CD8-positive, alpha-beta memory T cell (primary cell): Measurements from ENCODE around the gene SYNE1. TPM values are rescaled to one million over a fixed set of nuclear protein-coding genes. Genes with fewer than 3 reads are reported as not detected.

ENCODE experiments used
- CTCF ChIA-PET: fragments of 350-600 bp; sonication (Branson Sonifier 250); formaldehyde crosslinking; loops from one replicate; lab custom pipeline; 2021; ENCODE audit warnings: antibody characterized with exemption; lab: Charles Lee
- POLR2A ChIA-PET: fragments of 350-600 bp; sonication (Branson Sonifier 250); formaldehyde crosslinking; loops from one replicate; lab custom pipeline; 2021; ENCODE audit warnings: antibody characterized with exemption; lab: Charles Lee
- DNase-seq, 5 donors: peaks; one replicate each; pipeline versions ENCODE4 v3.0.0 to v3.0.0-alpha.2; 2020 to 2022; ENCODE audit warnings: mixed read lengths in 1 of 5
- H3K27ac ChIP-seq: one replicate; pipeline ENCODE4 v1.7.0; 2013; ENCODE audit warnings: low read depth, mild to moderate bottlenecking, low read length, moderate library complexity
- H3K27me3 ChIP-seq: 2 replicates; pipeline ENCODE4 v1.7.0; 2013; ENCODE audit warnings: low read length, mild to moderate bottlenecking; ENCODE audit not compliant: insufficient read depth, poor library complexity, severe bottlenecking
- H3K36me3 ChIP-seq: 2 replicates; pipeline ENCODE4 v1.7.0; 2013; ENCODE audit warnings: mild to moderate bottlenecking, low read length, moderate library complexity; ENCODE audit not compliant: insufficient read depth
- H3K4me1 ChIP-seq: 2 replicates; pipeline ENCODE4 v1.7.0; 2013; ENCODE audit warnings: mild to moderate bottlenecking, low read length, moderate library complexity; ENCODE audit not compliant: insufficient read depth
- H3K4me3 ChIP-seq: 2 replicates; pipeline ENCODE4 v1.7.0; 2013; ENCODE audit warnings: mild to moderate bottlenecking, low read length
- H3K9me3 ChIP-seq: 2 replicates; pipeline ENCODE4 v1.7.0; 2013; ENCODE audit warnings: mild to moderate bottlenecking, low read length
- H3K27ac Mint-ChIP-seq, 8 donors: one replicate each; pipeline ENCODE4 v1.8.0; 2020 to 2021; ENCODE audit warnings: mixed read lengths in 8 of 8, mild to moderate bottlenecking in 6 of 8, inconsistent platforms in 3 of 8, moderate library complexity in 3 of 8
- H3K27me3 Mint-ChIP-seq, 2 donors: one replicate each; pipeline ENCODE4 v1.8.0; 2020 to 2021; ENCODE audit warnings: mixed read lengths in 2 of 2, mild to moderate bottlenecking in 1 of 2, moderate library complexity in 1 of 2
- H3K36me3 Mint-ChIP-seq, 3 donors: one replicate each; pipeline ENCODE4 v1.8.0; 2020 to 2021; ENCODE audit warnings: mixed read lengths in 3 of 3, inconsistent platforms in 1 of 3, mild to moderate bottlenecking in 1 of 3
- H3K4me1 Mint-ChIP-seq, 3 donors: one replicate each; pipeline ENCODE4 v1.8.0; 2020 to 2021; ENCODE audit warnings: mixed read lengths in 3 of 3, inconsistent platforms in 1 of 3, mild to moderate bottlenecking in 1 of 3
- H3K4me3 Mint-ChIP-seq, 7 donors: one replicate each; pipeline ENCODE4 v1.8.0; 2020 to 2021; ENCODE audit warnings: mixed read lengths in 7 of 7, mild to moderate bottlenecking in 6 of 7, moderate library complexity in 4 of 7, inconsistent platforms in 2 of 7
- H3K9me3 Mint-ChIP-seq, 5 donors: one replicate each; pipeline ENCODE4 v1.8.0; 2020 to 2022; ENCODE audit warnings: mixed read lengths in 5 of 5, mild to moderate bottlenecking in 3 of 5, moderate library complexity in 2 of 5, inconsistent platforms in 1 of 5
- polyA plus RNA-seq: library from polyadenylated mRNA; unstranded; fragments of 300-500 nt; fragmentation: Illumina TruSeq; gene quantifications from one replicate; pipeline ENCODE4 v1.2.3, GENCODE V29; 2021
- total RNA-seq, 2 experiments: library from RNA; stranded (reverse); gene quantifications; one replicate each; pipeline ENCODE4 v1.2.3, GENCODE V29; 2021

Gene SYNE1
- total and polyA plus RNA-seq, 3 experiments from 2014 or later = 41.0 to 79.0 (median 48.4) TPM

- Mint-ChIP-seq H3K9me3 (no peaks in the 10 kb centered on the region), H3K4me1 (no peaks in the 10 kb centered on the region), H3K36me3 (no peaks in the 10 kb centered on the region), H3K27me3 (peaks cover 0 to 7% of the 10 kb centered on the region in 2 donors), H3K27ac (no peak overlapping the region), H3K4me3 (no peak overlapping the region)
- CTCF ChIA-PET = no interaction called here
- no peak for DNase-seq
- Histone ChIP-seq H3K9me3 (no peaks in the 10 kb centered on the region), H3K4me1 (no peaks in the 10 kb centered on the region), H3K4me3 (no peak overlapping the region), H3K27me3 (no peaks in the 10 kb centered on the region), H3K36me3 (no peaks in the 10 kb centered on the region), H3K27ac (no peak overlapping the region)
- POLR2A ChIA-PET = no interaction called here
Observed at GRCh38 chr6:152096863-152097496, 540.2 kb downstream of the SYNE1 start.

- DNase-seq = no peak
- H3K27ac Mint-ChIP-seq = no peak overlapping the region
- no peak overlapping the region for H3K4me3 Mint-ChIP-seq
- H3K9me3 ChIP-seq = no peaks in the 10 kb centered on the region
- no peaks in the 10 kb centered on the region for H3K4me1 Mint-ChIP-seq
- H3K27me3 ChIP-seq = no peaks in the 10 kb centered on the region
- POLR2A ChIA-PET = no interaction called here
- peaks cover 0 to 7% of the 10 kb centered on the region in 2 donors for H3K27me3 Mint-ChIP-seq
- H3K36me3 Mint-ChIP-seq = no peaks in the 10 kb centered on the region
- CTCF ChIA-PET = no interaction called here
- H3K27ac ChIP-seq = no peak overlapping the region
- H3K9me3 Mint-ChIP-seq = no peaks in the 10 kb centered on the region
- H3K4me1 ChIP-seq = no peaks in the 10 kb centered on the region
- H3K36me3 ChIP-seq = no peaks in the 10 kb centered on the region
- H3K4me3 ChIP-seq = no peak overlapping the region
Observed at GRCh38 chr6:152094992-152095592, 542.1 kb downstream of the SYNE1 start.

- H3K27ac Mint-ChIP-seq = no peak overlapping the region
- POLR2A ChIA-PET = no interaction called here
- H3K4me1 Mint-ChIP-seq = no peaks in the 10 kb centered on the region
- Histone ChIP-seq H3K36me3 (no peaks in the 10 kb centered on the region), H3K4me1 (no peaks in the 10 kb centered on the region), H3K27me3 (no peaks in the 10 kb centered on the region), H3K4me3 (no peak overlapping the region), H3K9me3 (no peaks in the 10 kb centered on the region), H3K27ac (no peak overlapping the region)
- CTCF ChIA-PET = no interaction called here
- DNase-seq = no peak
- no peaks in the 10 kb centered on the region for H3K9me3 Mint-ChIP-seq
- H3K36me3 Mint-ChIP-seq = no peaks in the 10 kb centered on the region
- peaks cover 0 to 7% of the 10 kb centered on the region in 2 donors for H3K27me3 Mint-ChIP-seq
- H3K4me3 Mint-ChIP-seq = no peak overlapping the region
Observed at GRCh38 chr6:152094276-152094675, 542.9 kb downstream of the SYNE1 start.

GRCh38 chr6:152093711-152094110 lies 543.5 kb downstream of the SYNE1 start:
- Histone ChIP-seq H3K36me3 (no peaks in the 10 kb centered on the region), H3K9me3 (no peaks in the 10 kb centered on the region), H3K27me3 (no peaks in the 10 kb centered on the region), H3K4me1 (no peaks in the 10 kb centered on the region), H3K27ac (no peak overlapping the region), H3K4me3 (no peak overlapping the region)
- CTCF ChIA-PET = no interaction called here
- H3K9me3 Mint-ChIP-seq = no peaks in the 10 kb centered on the region
- no peak overlapping the region for H3K27ac Mint-ChIP-seq
- POLR2A ChIA-PET = no interaction called here
- H3K4me3 Mint-ChIP-seq = no peak overlapping the region
- no peaks in the 10 kb centered on the region for H3K4me1 Mint-ChIP-seq
- DNase-seq = no peak
- H3K36me3 Mint-ChIP-seq = no peaks in the 10 kb centered on the region
- peaks cover 0 to 7% of the 10 kb centered on the region in 2 donors for H3K27me3 Mint-ChIP-seq

- no peak for DNase-seq
- CTCF ChIA-PET = no interaction called here
- Histone ChIP-seq H3K4me1 (no peaks in the 10 kb centered on the region), H3K27me3 (no peaks in the 10 kb centered on the region), H3K27ac (no peak overlapping the region), H3K36me3 (no peaks in the 10 kb centered on the region), H3K4me3 (no peak overlapping the region), H3K9me3 (no peaks in the 10 kb centered on the region)
- no peaks in the 10 kb centered on the region for H3K36me3 Mint-ChIP-seq
- H3K4me3 Mint-ChIP-seq = no peak overlapping the region
- no peaks in the 10 kb centered on the region for H3K9me3 Mint-ChIP-seq
- POLR2A ChIA-PET = no interaction called here
- peaks cover 0 to 7% of the 10 kb centered on the region in 2 donors for H3K27me3 Mint-ChIP-seq
- peak overlapping the region in 1 of 8 donors; percentile 2 for H3K27ac Mint-ChIP-seq
- no peaks in the 10 kb centered on the region for H3K4me1 Mint-ChIP-seq
Observed at GRCh38 chr6:152091851-152092341, 545.3 kb downstream of the SYNE1 start.

GRCh38 chr6:152091201-152091600 lies 546.0 kb downstream of the SYNE1 start:
- no peak for DNase-seq
- Histone ChIP-seq H3K4me1 (no peaks in the 10 kb centered on the region), H3K27me3 (no peaks in the 10 kb centered on the region), H3K4me3 (no peak overlapping the region), H3K27ac (no peak overlapping the region), H3K9me3 (no peaks in the 10 kb centered on the region), H3K36me3 (no peaks in the 10 kb centered on the region)
- H3K4me3 Mint-ChIP-seq = no peak overlapping the region
- CTCF ChIA-PET = no interaction called here
- H3K27me3 Mint-ChIP-seq = peaks cover 0 to 7% of the 10 kb centered on the region in 2 donors
- no peaks in the 10 kb centered on the region for H3K4me1 Mint-ChIP-seq
- POLR2A ChIA-PET = no interaction called here
- no peak overlapping the region for H3K27ac Mint-ChIP-seq
- no peaks in the 10 kb centered on the region for H3K36me3 Mint-ChIP-seq
- no peaks in the 10 kb centered on the region for H3K9me3 Mint-ChIP-seq

GRCh38 chr6:152089992-152090391 lies 547.2 kb downstream of the SYNE1 start:
- ChIA-PET POLR2A (no interaction called here), CTCF (no interaction called here)
- Mint-ChIP-seq H3K4me3 (no peak overlapping the region), H3K36me3 (no peaks in the 10 kb centered on the region), H3K27ac (no peak overlapping the region), H3K4me1 (no peaks in the 10 kb centered on the region), H3K27me3 (peaks cover 0 to 7% of the 10 kb centered on the region in 2 donors), H3K9me3 (no peaks in the 10 kb centered on the region)
- DNase-seq = no peak
- H3K4me1 ChIP-seq = no peaks in the 10 kb centered on the region
- H3K36me3 ChIP-seq = no peaks in the 10 kb centered on the region
- no peak overlapping the region for H3K4me3 ChIP-seq
- H3K9me3 ChIP-seq = no peaks in the 10 kb centered on the region
- no peaks in the 10 kb centered on the region for H3K27me3 ChIP-seq
- no peak overlapping the region for H3K27ac ChIP-seq

GRCh38 chr6:152087701-152088100 lies 549.5 kb downstream of the SYNE1 start:
- no peaks in the 10 kb centered on the region for H3K4me1 ChIP-seq
- H3K9me3 ChIP-seq = no peaks in the 10 kb centered on the region
- CTCF ChIA-PET = no interaction called here
- Mint-ChIP-seq H3K27me3 (no peaks in the 10 kb centered on the region), H3K36me3 (peaks cover 0 to 3% (median 0%) of the 10 kb centered on the region in 3 donors), H3K4me3 (no peak overlapping the region), H3K4me1 (no peaks in the 10 kb centered on the region), H3K9me3 (peaks cover 0 to 5% (median 2%) of the 10 kb centered on the region in 5 donors), H3K27ac (no peak overlapping the region)
- DNase-seq = no peak
- H3K27ac ChIP-seq = no peak overlapping the region
- H3K4me3 ChIP-seq = no peak overlapping the region
- no peaks in the 10 kb centered on the region for H3K36me3 ChIP-seq
- no peaks in the 10 kb centered on the region for H3K27me3 ChIP-seq
- POLR2A ChIA-PET = no interaction called here
